ENCODE measurements around the gene GLI3. TPM values are rescaled to one million over a fixed set of nuclear protein-coding genes. Genes with fewer than 3 reads are reported as not detected.
A peak's percentile ranks its signal among the peaks of the same experiment; 100 is the strongest.
"Not testable (repeated sequence)": the region's sequence is repeated elsewhere in the genome, so short reads cannot be mapped to it uniquely, and the experiment has no call there.

Gene GLI3
- total RNA-seq, 1 experiment from 2014 or later = 7.6 TPM

DNA sequence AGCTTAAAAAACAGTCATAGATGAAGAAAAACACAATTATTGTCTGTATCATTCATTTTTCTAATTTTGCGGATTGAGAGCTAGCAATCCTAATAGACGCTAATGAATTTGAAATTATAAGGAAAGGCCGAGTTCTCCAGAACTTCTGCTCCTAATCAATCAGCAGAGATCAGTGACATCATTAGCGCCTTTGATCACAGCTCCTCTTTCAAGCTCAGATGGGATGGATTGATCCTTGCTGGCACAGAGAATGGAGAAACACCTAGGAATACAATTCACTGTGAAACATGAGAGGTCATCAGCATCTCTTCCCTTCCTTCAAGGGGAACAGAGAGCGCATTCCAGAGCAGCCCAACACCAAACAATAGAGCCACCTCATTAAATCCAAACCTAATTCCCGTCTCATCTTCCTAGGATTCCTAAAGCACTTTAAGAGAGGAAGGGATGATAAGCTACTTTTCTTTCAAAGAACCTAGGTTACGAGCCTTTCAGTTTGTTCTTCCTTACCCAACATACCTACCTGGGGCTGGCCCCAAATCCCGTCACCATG lies 24.4 kb downstream of the GLI3 start:
- DNase-seq (ENCODE audit: low read depth) = no peak

- DNase-seq (ENCODE audit: low read depth) = no peak
These were observed 25.1 kb downstream of the GLI3 start for GRCh38 chr7:42211938-42212337.

DNA sequence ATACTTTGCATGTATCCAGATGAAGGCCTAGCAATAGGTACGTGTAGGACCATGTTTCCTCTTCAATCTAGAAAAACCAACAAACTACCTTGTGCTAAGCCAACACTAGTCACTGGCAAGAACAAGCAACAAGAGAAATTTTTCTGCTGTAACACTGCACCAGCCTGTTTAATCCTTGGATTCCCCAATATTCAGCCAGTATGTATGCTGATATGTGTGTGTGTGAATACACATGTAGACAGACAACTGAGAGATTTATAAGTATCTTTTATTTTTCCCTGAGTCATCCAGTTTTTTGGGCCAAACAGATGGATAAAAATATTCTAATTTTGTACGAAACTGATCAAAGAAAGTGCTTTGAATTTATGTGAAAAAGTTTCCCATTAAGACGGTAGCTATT lies 26.2 kb downstream of the GLI3 start:
- DNase-seq (ENCODE audit: low read depth) = no peak

DNA sequence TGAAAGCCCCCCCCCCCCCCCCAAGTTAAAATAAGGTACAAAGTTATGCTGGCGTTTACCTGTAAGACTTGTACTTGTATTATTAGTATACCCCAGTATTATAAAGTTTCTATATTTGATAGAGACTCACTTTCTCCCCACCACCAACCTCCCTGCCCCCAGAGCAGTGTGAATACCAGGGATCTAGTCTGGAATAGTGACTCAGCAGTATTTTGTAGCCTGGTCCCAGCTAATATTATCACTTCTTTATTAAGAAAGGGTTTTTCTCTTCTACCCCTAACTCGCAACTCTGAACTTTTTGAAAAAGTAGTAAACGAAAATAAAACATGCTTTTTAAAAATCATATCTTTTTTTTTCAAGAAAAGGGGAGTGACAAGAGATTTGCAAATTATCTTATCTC lies 26.7 kb downstream of the GLI3 start:
- no peak for DNase-seq (ENCODE audit: low read depth)

DNA sequence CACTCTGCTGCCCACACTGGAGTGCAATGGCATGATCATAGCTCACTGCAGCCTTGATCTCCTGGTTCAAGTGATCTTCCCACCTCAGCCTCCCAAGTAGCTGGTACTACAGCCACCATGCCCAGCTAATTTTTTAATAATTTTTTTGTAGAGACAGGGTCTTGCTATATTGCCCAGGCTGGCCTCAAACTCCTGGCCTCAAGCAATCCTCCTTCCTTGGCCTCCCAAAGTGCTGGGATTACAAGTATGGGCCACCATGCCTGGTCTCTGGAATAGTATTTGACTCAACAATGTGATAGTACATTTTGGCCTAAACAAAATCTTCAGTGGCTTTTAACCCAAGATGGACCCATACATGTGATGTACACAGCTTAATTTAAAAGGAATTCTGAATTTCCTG lies 27.9 kb downstream of the GLI3 start:
- not testable (repeated sequence) for DNase-seq (ENCODE audit: low read depth)

DNA sequence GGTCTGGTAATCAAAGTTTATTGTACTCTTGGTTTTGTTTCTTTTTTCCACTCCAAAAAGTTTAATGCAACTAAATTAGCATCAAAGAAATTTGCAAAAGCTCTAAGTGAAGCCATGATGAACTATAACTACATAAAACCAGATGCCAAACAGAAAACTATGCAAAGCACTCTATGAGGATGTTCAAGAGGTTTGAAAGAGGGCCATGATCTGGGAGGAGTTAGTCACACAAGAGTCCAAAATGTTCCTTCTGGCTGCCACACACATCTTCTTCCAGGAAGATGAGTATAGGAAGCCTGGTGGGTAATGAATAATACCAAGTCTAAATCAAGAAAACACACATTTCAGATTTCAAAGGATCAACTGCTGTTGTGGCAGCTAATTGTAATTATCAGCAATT lies 28.4 kb downstream of the GLI3 start:
- no peak for DNase-seq (ENCODE audit: low read depth)

- no peak for DNase-seq (ENCODE audit: low read depth)
These were observed 29.6 kb downstream of the GLI3 start for GRCh38 chr7:42207420-42207819.

GRCh38 chr7:42203336-42203735 lies 33.7 kb downstream of the GLI3 start:
- no peak for DNase-seq (ENCODE audit: low read depth)

DNA sequence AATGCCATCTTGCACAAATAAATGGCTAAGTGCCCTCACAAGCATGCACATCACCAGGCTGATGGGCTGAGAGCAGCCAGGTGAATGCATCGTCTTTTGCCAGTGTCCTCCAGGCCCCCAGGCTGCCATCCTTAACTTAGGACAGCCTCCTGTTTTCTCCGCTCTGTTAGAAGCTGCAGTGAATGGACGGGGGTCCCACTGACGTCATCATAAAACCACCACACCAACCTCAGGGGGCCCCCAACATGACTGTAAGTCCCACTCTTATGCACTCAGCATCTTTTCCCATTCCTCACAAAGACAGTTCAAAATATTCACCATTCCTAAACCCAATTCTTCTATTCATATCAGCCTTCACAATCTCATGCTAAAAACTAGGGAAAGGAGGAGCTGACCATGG lies 34.4 kb downstream of the GLI3 start:
- no peak for DNase-seq (ENCODE audit: low read depth)

- peak; percentile 84 for DNase-seq (ENCODE audit: low read depth)
These were observed 37.9 kb downstream of the GLI3 start for GRCh38 chr7:42198974-42199668.

- DNase-seq (ENCODE audit: low read depth) = peak; percentile 84
These were observed 38.7 kb downstream of the GLI3 start for GRCh38 chr7:42198296-42198695.

- DNase-seq (ENCODE audit: low read depth) = peak; percentile 93
These were observed 39.6 kb downstream of the GLI3 start for GRCh38 chr7:42197451-42197850.

GRCh38 chr7:42194238-42194637 lies 42.8 kb downstream of the GLI3 start:
- no peak for DNase-seq (ENCODE audit: low read depth)

DNA sequence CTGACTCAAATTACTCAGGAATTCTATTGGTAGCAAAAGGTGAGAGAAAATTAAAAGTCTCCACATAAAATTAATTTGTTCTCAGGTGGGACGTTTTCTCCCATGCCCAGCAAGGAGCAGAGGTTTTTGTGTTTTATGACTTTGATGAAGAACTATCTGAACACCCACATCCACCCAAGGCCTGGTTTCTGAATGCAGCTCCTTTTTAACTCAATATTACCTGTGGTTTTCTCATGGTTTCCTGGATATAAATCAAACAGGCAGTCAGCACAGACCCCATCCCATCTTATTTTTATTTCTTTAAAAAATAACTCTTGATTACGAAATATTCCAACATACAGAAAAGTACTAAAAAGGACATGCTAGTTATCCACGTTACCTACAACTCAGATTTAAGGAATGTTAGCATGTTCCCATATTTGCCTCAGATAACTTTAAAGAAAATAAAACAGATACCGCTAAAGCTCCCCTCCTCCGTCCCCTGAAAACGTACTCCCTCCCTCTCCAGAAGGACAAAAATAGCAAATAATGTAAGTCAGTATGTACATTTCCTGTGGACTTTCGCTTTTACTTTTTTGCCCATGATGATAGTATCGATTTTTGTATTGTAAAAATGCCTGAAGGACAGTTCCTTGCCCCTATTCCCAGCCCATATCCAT lies 43.4 kb downstream of the GLI3 start:
- DNase-seq (ENCODE audit: low read depth) = no peak

GRCh38 chr7:42192851-42193461 lies 44.1 kb downstream of the GLI3 start:
- DNase-seq (ENCODE audit: low read depth) = peak; percentile 81

GRCh38 chr7:42192066-42192465 lies 44.9 kb downstream of the GLI3 start:
- no peak for DNase-seq (ENCODE audit: low read depth)

- DNase-seq (ENCODE audit: low read depth) = peak; percentile 64
These were observed 47.5 kb downstream of the GLI3 start for GRCh38 chr7:42189535-42189934.

DNA sequence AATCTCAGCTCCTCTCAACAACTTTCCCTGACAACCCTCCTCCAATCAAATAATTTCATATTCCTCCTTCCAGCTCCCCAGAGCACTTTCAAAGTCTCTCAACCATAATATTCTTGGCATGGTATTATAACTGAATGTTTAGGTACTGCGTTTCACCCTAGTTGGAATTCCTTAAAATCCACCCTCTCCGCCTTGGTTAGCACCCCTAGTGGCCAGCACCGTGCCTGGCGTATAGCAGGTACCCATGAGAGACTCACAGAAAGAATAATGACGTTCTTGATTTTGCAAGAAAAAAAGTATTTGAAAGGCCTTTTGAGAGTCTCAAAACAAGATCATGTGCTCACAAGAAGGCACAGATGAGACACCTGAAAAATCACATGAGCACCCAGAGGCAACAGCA lies 50.9 kb downstream of the GLI3 start:
- DNase-seq (ENCODE audit: low read depth) = no peak

DNA sequence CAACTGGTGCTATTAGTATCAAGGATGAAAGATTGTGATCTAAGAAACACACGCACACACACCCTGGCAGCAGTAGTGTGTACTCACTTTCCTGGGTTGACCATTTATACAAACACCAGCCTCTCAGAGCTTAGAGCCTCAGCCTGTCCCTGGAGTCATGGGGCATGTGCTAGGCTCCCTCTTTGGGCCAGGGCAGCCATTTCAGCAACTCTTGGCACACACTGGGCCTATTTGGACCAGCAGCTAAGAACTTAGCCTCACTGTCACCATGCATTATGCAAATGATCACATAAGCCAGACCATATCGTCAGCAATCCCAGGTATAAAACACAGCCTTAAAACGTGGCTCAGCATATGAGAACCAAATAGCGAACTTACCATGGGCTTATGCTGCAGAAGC lies 51.3 kb downstream of the GLI3 start:
- DNase-seq (ENCODE audit: low read depth) = no peak

DNA sequence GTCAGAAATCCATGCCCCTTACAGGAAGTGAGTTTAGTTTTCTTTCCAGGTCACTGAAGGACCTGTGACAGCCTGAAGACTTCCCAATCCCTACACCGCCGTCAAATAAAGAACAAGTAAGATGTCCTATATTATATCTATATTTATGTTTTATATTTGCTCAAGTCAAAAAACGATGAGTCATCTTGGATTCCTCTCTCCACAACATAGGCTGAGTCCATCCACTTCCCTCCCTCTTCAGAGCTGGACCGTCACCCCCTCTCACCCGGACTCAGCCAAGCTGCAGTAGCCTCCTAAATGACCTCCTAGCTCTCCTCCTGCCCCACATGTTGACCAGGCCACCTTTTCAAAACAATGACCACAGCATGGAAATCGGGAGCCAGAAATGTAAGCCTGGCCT lies 53.5 kb downstream of the GLI3 start:
- peak; percentile 22 for DNase-seq (ENCODE audit: low read depth)

GRCh38 chr7:42181566-42181965 lies 55.4 kb downstream of the GLI3 start:
- peak; percentile 60 for DNase-seq (ENCODE audit: low read depth)

DNA sequence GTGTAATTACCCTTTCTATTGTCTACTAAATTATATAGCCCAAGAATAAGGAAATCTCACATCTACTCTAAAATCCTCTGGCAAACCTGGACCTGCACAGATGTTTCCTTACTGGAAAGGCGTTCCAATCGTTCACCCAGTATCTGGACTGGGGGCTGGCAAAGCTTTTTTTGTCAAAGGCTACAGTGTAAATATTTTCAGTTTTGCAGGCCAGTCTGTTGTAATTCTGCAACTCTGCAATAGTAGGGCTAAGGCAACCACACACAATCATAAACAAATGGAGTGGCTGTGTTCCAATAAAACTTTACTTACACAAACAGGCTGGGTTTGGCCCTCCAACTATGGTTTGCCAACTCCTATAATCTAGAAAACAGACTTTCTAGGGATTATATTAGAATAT lies 56.2 kb downstream of the GLI3 start:
- DNase-seq (ENCODE audit: low read depth) = peak; percentile 38

GRCh38 chr7:42176724-42177101 lies 60.3 kb downstream of the GLI3 start:
- peak; percentile 49 for DNase-seq (ENCODE audit: low read depth)

Data from M059J (cell line).